OCI-LY3 (cell line): ENCODE measurements around the gene JOSD2.

ENCODE experiments used
- H2AFZ ChIP-seq: fragments of 200-600, 300-600 bp; shearing (Covaris generic); 2 replicates; pipeline ENCODE4 v1.6.0; 2014; ENCODE audit warnings: antibody characterized with exemption, low read depth, low read length
- H3K27ac ChIP-seq: fragments of 200-600, 300-600 bp; sonication (generic); 2 replicates; pipeline ENCODE4 v1.5.1; 2014; ENCODE audit warnings: mild to moderate bottlenecking, low read length, moderate library complexity, mixed read lengths
- H3K27me3 ChIP-seq: fragments of 200-600, 300-600 bp; sonication (generic); 2 replicates; pipeline ENCODE4 v1.6.1; 2014; ENCODE audit warnings: low read depth, low read length, mixed read lengths
- H3K36me3 ChIP-seq: fragments of 200-600, 300-600 bp; sonication (generic); replicated peaks from 2 replicates; pipeline ENCODE3; 2014; ENCODE audit warnings: low read depth, low read length, mixed read lengths
- H3K4me1 ChIP-seq: fragments of 300-600, 200-600 bp; sonication (generic); 2 replicates; pipeline ENCODE4 v1.6.1; 2014; ENCODE audit warnings: low read length, mixed read lengths
- H3K4me2 ChIP-seq: fragments of 200-600, 300-600 bp; sonication (generic); 2 replicates; pipeline ENCODE4 v1.6.1; 2014; ENCODE audit warnings: low read length, mixed read lengths
- H3K4me3 ChIP-seq: fragments of 300-600, 200-600 bp; sonication (generic); 2 replicates; pipeline ENCODE4 v1.5.1; 2014; ENCODE audit warnings: antibody characterized with exemption, mild to moderate bottlenecking, low read length, moderate library complexity
- H3K79me2 ChIP-seq: fragments of 300-600, 200-600 bp; shearing (Covaris generic); 2 replicates; pipeline ENCODE4 v1.6.1; 2014; ENCODE audit warnings: mild to moderate bottlenecking, low read length, mixed read lengths
- H3K9ac ChIP-seq: fragments of 300-600, 200-600 bp; shearing (Covaris generic); 2 replicates; pipeline ENCODE4 v1.6.0; 2014; ENCODE audit warnings: mild to moderate bottlenecking, low read length, moderate library complexity
- H3K9me3 ChIP-seq: fragments of 200-600, 300-600 bp; shearing (Covaris generic); 2 replicates; pipeline ENCODE4 v1.6.1; 2014; ENCODE audit warnings: low read length, mixed read lengths; ENCODE audit not compliant: insufficient read depth
- H4K20me1 ChIP-seq: fragments of 200-600, 300-600 bp; sonication (generic); 2 replicates; pipeline ENCODE4 v1.6.1; 2016; ENCODE audit warnings: low read length, mixed read lengths; ENCODE audit not compliant: insufficient read depth
- EZH2phosphoT487 ChIP-seq: fragments of 200-600 bp; shearing (Covaris generic); IDR thresholded peaks from 2 replicates; pipeline ENCODE4 v1.6.1; 2018; ENCODE audit warnings: antibody characterized with exemption, mixed run types, low read depth
- TF ChIP-seq, protein P1 (sequence below): fragments of 200-600, 300-600 bp; sonication (generic); IDR thresholded peaks from 2 replicates; pipeline ENCODE4 v1.5.1; 2014; ENCODE audit warnings: antibody characterized with exemption, low read length, low read depth

Gene JOSD2

DNA sequence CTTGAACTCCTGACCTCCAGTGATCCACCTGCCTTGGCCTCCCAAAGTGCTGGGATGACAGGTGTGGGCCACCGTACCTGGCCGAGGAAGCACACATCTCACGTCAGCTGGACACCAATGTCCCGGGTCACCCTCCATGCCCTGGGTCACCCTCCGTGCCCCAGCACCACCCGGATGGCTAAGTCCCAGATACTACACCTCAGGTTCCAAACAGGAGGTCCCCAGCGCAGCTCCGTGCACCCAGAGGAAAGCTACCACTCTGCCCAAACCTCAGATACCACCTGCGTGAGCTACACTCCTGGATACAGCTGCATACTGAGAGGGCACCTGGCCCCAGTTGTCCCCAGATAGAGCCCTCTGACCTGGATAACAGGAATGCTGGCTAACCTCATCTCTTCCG is 43.2 kb upstream of the JOSD2 start:
- Histone ChIP-seq H2AFZ (no peak overlapping the region), H3K4me2 (no peak overlapping the region), H3K4me1 (peaks cover 9% of the 10 kb centered on the region), H3K27ac (no peak overlapping the region), H3K9ac (no peak overlapping the region), H3K27me3 (peaks cover 18% of the 10 kb centered on the region), H4K20me1 (no peaks in the 10 kb centered on the region), H3K4me3 (no peak overlapping the region), H3K36me3 (no peaks in the 10 kb centered on the region), H3K79me2 (no peaks in the 10 kb centered on the region), H3K9me3 (no peaks in the 10 kb centered on the region)
- TF ChIP-seq EZH2phosphoT487: no peak
- TF ChIP-seq, protein P1, sequence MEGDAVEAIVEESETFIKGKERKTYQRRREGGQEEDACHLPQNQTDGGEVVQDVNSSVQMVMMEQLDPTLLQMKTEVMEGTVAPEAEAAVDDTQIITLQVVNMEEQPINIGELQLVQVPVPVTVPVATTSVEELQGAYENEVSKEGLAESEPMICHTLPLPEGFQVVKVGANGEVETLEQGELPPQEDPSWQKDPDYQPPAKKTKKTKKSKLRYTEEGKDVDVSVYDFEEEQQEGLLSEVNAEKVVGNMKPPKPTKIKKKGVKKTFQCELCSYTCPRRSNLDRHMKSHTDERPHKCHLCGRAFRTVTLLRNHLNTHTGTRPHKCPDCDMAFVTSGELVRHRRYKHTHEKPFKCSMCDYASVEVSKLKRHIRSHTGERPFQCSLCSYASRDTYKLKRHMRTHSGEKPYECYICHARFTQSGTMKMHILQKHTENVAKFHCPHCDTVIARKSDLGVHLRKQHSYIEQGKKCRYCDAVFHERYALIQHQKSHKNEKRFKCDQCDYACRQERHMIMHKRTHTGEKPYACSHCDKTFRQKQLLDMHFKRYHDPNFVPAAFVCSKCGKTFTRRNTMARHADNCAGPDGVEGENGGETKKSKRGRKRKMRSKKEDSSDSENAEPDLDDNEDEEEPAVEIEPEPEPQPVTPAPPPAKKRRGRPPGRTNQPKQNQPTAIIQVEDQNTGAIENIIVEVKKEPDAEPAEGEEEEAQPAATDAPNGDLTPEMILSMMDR: no peak

DNA sequence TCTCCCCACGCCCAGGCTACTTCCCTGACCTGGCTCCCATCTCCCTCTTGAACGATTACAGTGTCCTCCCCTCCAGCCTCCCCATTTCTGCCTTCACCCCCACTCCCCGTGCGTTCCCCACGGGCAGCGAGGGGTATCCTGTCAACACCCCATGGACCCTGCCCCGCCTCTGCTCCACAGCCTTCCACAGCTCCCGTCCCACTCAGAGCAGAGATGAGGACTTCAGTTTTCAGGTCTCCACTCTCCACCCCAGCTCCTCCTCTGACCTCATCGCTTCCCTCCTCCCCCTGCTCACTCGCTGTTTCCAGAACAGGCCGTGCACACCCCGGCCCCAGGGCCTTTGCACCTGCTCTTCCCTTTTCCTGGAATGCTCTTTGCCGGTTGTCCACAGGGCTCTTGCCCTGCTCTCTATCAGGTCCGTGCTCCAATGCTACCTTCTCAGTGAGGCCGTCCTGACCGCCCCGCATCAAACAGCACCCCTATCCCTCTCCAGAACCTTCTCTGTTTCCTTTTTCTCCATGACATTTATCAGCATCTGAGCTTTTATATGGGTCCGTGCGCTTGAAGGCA is 42.2 kb upstream of the JOSD2 start:
- Histone ChIP-seq H3K4me3 (no peak overlapping the region), H3K79me2 (no peaks in the 10 kb centered on the region), H4K20me1 (no peaks in the 10 kb centered on the region), H3K27ac (no peak overlapping the region), H3K9ac (no peak overlapping the region), H3K4me1 (peaks cover 9% of the 10 kb centered on the region), H2AFZ (no peak overlapping the region), H3K27me3 (peaks cover 18% of the 10 kb centered on the region), H3K9me3 (no peaks in the 10 kb centered on the region), H3K36me3 (no peaks in the 10 kb centered on the region), H3K4me2 (no peak overlapping the region)
- TF ChIP-seq, protein P1: no peak
- TF ChIP-seq EZH2phosphoT487: no peak

DNA sequence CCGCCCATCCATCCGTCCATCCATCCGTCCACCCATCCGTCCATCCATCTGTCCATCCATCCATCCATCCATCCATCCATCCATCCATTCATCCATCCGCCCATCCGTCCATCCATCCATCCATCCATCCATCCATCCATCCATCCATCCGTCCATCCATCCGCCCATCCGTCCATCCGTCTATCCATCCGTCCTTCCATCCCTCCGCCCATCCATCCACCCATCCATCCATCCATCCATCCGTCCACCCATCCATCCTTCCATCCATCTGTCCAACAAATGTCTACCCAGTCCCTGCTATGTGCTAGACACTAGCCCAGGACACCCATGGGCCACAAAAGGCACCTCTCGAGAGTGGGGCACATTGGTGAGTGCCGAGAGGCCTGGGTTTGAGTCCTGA is 41.5 kb upstream of the JOSD2 start:
- Histone ChIP-seq H3K4me2 (no peak overlapping the region), H3K4me3 (no peak overlapping the region), H3K9me3 (no peaks in the 10 kb centered on the region), H3K27ac (no peak overlapping the region), H3K36me3 (no peaks in the 10 kb centered on the region), H4K20me1 (no peaks in the 10 kb centered on the region), H3K9ac (no peak overlapping the region), H3K79me2 (no peaks in the 10 kb centered on the region), H3K4me1 (peaks cover 9% of the 10 kb centered on the region), H3K27me3 (peaks cover 18% of the 10 kb centered on the region), H2AFZ (no peak overlapping the region)
- TF ChIP-seq, protein P1: no peak
- TF ChIP-seq EZH2phosphoT487: no peak

DNA sequence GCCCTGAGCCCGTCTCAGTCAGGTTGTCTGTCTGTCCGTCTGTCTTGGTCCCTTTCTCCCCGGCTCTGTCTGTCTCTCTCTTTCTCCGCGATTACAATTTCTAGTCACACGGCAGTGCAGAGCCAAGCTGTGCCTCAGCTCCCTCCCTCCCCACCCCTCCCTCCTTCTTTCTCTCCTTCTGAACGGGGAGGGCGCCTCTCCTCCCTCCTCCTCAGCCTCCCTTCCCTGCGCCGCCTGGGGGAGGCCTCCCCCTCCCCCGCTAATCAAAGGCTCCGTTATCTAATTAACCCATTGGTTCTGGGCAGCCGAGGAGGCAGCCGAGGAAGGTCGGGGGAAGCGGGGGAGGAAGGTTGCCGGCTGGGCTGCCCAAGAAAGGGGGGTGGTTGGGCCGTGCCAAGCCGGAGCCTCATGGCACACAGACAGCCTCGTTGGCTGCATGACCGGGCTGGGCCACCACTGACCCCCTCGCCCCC is 40.8 kb upstream of the JOSD2 start:
- H3K4me3 ChIP-seq: no peak overlapping the region
- H3K27me3 ChIP-seq: peaks cover 18% of the 10 kb centered on the region
- no peaks in the 10 kb centered on the region for H3K79me2 ChIP-seq
- H3K4me1 ChIP-seq: peaks cover 4% of the 10 kb centered on the region
- H4K20me1 ChIP-seq: no peaks in the 10 kb centered on the region
- H3K36me3 ChIP-seq: no peaks in the 10 kb centered on the region
- no peaks in the 10 kb centered on the region for H3K9me3 ChIP-seq
- H3K4me2 ChIP-seq: no peak overlapping the region
- H3K27ac ChIP-seq: no peak overlapping the region
- TF ChIP-seq EZH2phosphoT487: no peak
- TF ChIP-seq, protein P1: no peak
- H2AFZ ChIP-seq: no peak overlapping the region
- no peak overlapping the region for H3K9ac ChIP-seq
